PC-3 (cell line): Measurements from ENCODE around the gene CGA. TPM values are rescaled to one million over a fixed set of nuclear protein-coding genes. Genes with fewer than 3 reads are reported as not detected.

Experiments
- ATAC-seq: fragments of 200-7000 bp; cut with Tn5 transposase; 2 replicates; pipeline ENCODE4 v1.9.1; 2020; ENCODE audit warnings: mild to moderate bottlenecking, moderate library complexity
- BruUV-seq: library from RNA; stranded (reverse); fragments of 400-500 nt; replicated peaks from 2 replicates; lab custom pipeline; 2021; lab: Mats Ljungman, UMichigan
- CTCF ChIA-PET: fragments of 300-600 bp; sonication (Branson Sonifier 250); formaldehyde crosslinking; loops from one replicate; lab custom pipeline; 2022; ENCODE audit warnings: antibody characterized with exemption; lab: Charles Lee
- POLR2A ChIA-PET: fragments of 300-600 bp; sonication (Branson Sonifier 250); formaldehyde crosslinking; loops from one replicate; lab custom pipeline; 2022; ENCODE audit warnings: antibody characterized with exemption; ENCODE audit not compliant: unreplicated experiment; lab: Charles Lee
- DNase-seq: peaks from one replicate; pipeline ENCODE4 v3.0.0-alpha.2; 2015
- H2AFZ ChIP-seq: fragments of 300-600 bp; sonication (generic); 2 replicates; pipeline ENCODE4 v1.6.0; 2016; ENCODE audit warnings: antibody characterized with exemption, low read length
- H3F3A ChIP-seq: fragments of 300-600 bp; sonication (generic); one replicate; pipeline ENCODE4 v1.6.0; 2017; ENCODE audit warnings: antibody characterized with exemption, low read length, control low read depth, mild to moderate bottlenecking; ENCODE audit not compliant: unreplicated experiment
- H3K27ac ChIP-seq: fragments of 300-600 bp; sonication (generic); 2 replicates; pipeline ENCODE4 v1.5.1; 2016; ENCODE audit warnings: mild to moderate bottlenecking, low read length
- H3K27me3 ChIP-seq: fragments of 300-600 bp; sonication (generic); 2 replicates; pipeline ENCODE4 v1.6.1; 2016; ENCODE audit warnings: low read length, mixed read lengths
- H3K36me3 ChIP-seq: fragments of 300-600 bp; sonication (generic); 2 replicates; pipeline ENCODE4 v1.6.1; 2016; ENCODE audit warnings: low read depth, mixed run types, low read length, mixed read lengths
- H3K4me1 ChIP-seq: fragments of 300-600 bp; sonication (generic); 2 replicates; pipeline ENCODE4 v1.5.1; 2016; ENCODE audit warnings: low read length; ENCODE audit not compliant: insufficient read depth
- H3K4me2 ChIP-seq: fragments of 300-600 bp; sonication (generic); 2 replicates; pipeline ENCODE4 v1.6.0; 2016; ENCODE audit warnings: low read length
- H3K4me3 ChIP-seq: fragments of 300-600 bp; sonication (generic); 2 replicates; pipeline ENCODE4 v1.5.1; 2016; ENCODE audit warnings: mild to moderate bottlenecking, low read length, mixed read lengths
- H3K79me2 ChIP-seq: fragments of 300-600 bp; sonication (generic); 2 replicates; pipeline ENCODE4 v1.6.1; 2017; ENCODE audit warnings: low read length, mixed read lengths
- H3K9ac ChIP-seq: fragments of 300-600 bp; sonication (generic); 2 replicates; pipeline ENCODE4 v1.6.0; 2016; ENCODE audit warnings: mild to moderate bottlenecking, low read length
- H3K9me2 ChIP-seq: fragments of 300-600 bp; sonication (generic); replicated peaks from 2 replicates; pipeline ENCODE4 v1.6.1; 2016; ENCODE audit warnings: mixed run types, low read length, mixed read lengths
- H3K9me3 ChIP-seq: fragments of 300-600 bp; sonication (generic); 2 replicates; pipeline ENCODE4 v1.6.1; 2016; ENCODE audit warnings: low read length, mixed read lengths
- H4K20me1 ChIP-seq: fragments of 300-600 bp; sonication (generic); 2 replicates; pipeline ENCODE4 v1.6.1; 2016; ENCODE audit warnings: low read length, mixed read lengths
- EZH2 ChIP-seq: fragments of 300-600 bp; sonication (generic); IDR thresholded peaks from one replicate; pipeline ENCODE4 v1.6.1; 2017; ENCODE audit warnings: antibody characterized with exemption, mild to moderate bottlenecking, low read length; ENCODE audit not compliant: unreplicated experiment
- EZH2phosphoT487 ChIP-seq: fragments of 300-600 bp; sonication (generic); IDR thresholded peaks from 2 replicates; pipeline ENCODE4 v1.6.1; 2018; ENCODE audit warnings: mild to moderate bottlenecking, antibody characterized with exemption, low read length, borderline replicate concordance
- intact Hi-C: fragments of 100-400 bp; cut with micrococcal nuclease; formaldehyde crosslinking; loops from 2 replicates; pipeline ENCODE4 v1.9.0; 2023
- total RNA-seq: library from RNA; depleted of rRNA; stranded (reverse); fragments of >200 nt; gene quantifications from 2 replicates; pipeline ENCODE4 v1.2.3, GENCODE V29; 2014
- TF ChIP-seq, protein P1 (sequence below): fragments of 300-600 bp; sonication (generic); conservative IDR thresholded peaks from 2 replicates; pipeline ENCODE4 v1.5.1; 2017; ENCODE audit warnings: antibody characterized with exemption, low read depth, mild to moderate bottlenecking, low read length

The CGA gene
- total RNA-seq, 1 experiment from 2014 or later, result not detected

- H3K9ac ChIP-seq, result no peak overlapping the region
- BruUV-seq, result no TSS peak
- DNase-seq, result no peak
- no peak for ATAC-seq
- no peak overlapping the region for H3K27ac ChIP-seq
- ChIA-PET POLR2A (no interaction called here), CTCF (no interaction called here)
- H3K36me3 ChIP-seq, result no peaks in the 10 kb centered on the region
- TF ChIP-seq EZH2 (no peak), EZH2phosphoT487 (no peak)
- TF ChIP-seq, protein P1, sequence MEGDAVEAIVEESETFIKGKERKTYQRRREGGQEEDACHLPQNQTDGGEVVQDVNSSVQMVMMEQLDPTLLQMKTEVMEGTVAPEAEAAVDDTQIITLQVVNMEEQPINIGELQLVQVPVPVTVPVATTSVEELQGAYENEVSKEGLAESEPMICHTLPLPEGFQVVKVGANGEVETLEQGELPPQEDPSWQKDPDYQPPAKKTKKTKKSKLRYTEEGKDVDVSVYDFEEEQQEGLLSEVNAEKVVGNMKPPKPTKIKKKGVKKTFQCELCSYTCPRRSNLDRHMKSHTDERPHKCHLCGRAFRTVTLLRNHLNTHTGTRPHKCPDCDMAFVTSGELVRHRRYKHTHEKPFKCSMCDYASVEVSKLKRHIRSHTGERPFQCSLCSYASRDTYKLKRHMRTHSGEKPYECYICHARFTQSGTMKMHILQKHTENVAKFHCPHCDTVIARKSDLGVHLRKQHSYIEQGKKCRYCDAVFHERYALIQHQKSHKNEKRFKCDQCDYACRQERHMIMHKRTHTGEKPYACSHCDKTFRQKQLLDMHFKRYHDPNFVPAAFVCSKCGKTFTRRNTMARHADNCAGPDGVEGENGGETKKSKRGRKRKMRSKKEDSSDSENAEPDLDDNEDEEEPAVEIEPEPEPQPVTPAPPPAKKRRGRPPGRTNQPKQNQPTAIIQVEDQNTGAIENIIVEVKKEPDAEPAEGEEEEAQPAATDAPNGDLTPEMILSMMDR, result no peak
- H3K4me1 ChIP-seq, result no peaks in the 10 kb centered on the region
- H3K4me3 ChIP-seq, result no peak overlapping the region
- no peaks in the 10 kb centered on the region for H3K9me2 ChIP-seq
- no peaks in the 10 kb centered on the region for H3F3A ChIP-seq
- H3K27me3 ChIP-seq, result 0 out of 2 replicates have a peak, but pooled peaks cover under 1% of the 10 kb centered on the region
- no peaks in the 10 kb centered on the region for H4K20me1 ChIP-seq
- H3K79me2 ChIP-seq, result no peaks in the 10 kb centered on the region
- intact Hi-C loops, result no loop called here
- H2AFZ ChIP-seq, result no peak overlapping the region
- no peaks in the 10 kb centered on the region for H3K9me3 ChIP-seq
- H3K4me2 ChIP-seq, result no peak overlapping the region
Observed at GRCh38 chr6:87075168-87075567, 19.7 kb downstream of the CGA start.

GRCh38 chr6:87074101-87074621 is 20.7 kb downstream of the CGA start:
- Histone ChIP-seq H3K79me2 (no peaks in the 10 kb centered on the region), H4K20me1 (no peaks in the 10 kb centered on the region), H3K27me3 (no peaks in the 10 kb centered on the region), H3F3A (no peaks in the 10 kb centered on the region), H3K4me3 (no peak overlapping the region), H3K4me1 (no peaks in the 10 kb centered on the region), H3K27ac (no peak overlapping the region), H2AFZ (no peak overlapping the region), H3K9me2 (no peaks in the 10 kb centered on the region), H3K4me2 (no peak overlapping the region), H3K36me3 (no peaks in the 10 kb centered on the region), H3K9ac (no peak overlapping the region), H3K9me3 (no peaks in the 10 kb centered on the region)
- TF ChIP-seq EZH2phosphoT487 (no peak), EZH2 (no peak)
- TF ChIP-seq, protein P1, result no peak
- ATAC-seq, result no peak
- POLR2A ChIA-PET, result no interaction called here
- DNase-seq, result no peak
- no TSS peak for BruUV-seq
- CTCF ChIA-PET, result no interaction called here
- intact Hi-C loops, result no loop called here

GRCh38 chr6:87071683-87072082 is 23.2 kb downstream of the CGA start:
- Histone ChIP-seq H3K27me3 (no peaks in the 10 kb centered on the region), H3F3A (no peaks in the 10 kb centered on the region), H4K20me1 (no peaks in the 10 kb centered on the region), H3K79me2 (no peaks in the 10 kb centered on the region), H3K9ac (no peak overlapping the region), H3K9me2 (no peaks in the 10 kb centered on the region), H3K4me3 (no peak overlapping the region), H3K27ac (no peak overlapping the region), H3K4me1 (no peaks in the 10 kb centered on the region), H3K36me3 (no peaks in the 10 kb centered on the region), H2AFZ (no peak overlapping the region), H3K4me2 (no peak overlapping the region), H3K9me3 (no peaks in the 10 kb centered on the region)
- intact Hi-C loops, result no loop called here
- ChIA-PET CTCF (no interaction called here), POLR2A (no interaction called here)
- BruUV-seq, result no TSS peak
- ATAC-seq (no peak), DNase-seq (no peak)
- TF ChIP-seq EZH2 (no peak), EZH2phosphoT487 (no peak)
- TF ChIP-seq, protein P1, result no peak
